Fibroblast of lung (primary cell): ENCODE data around the gene TICRR.

ENCODE experiments used
- CTCF ChIP-seq, 2 donors: IDR thresholded peaks in 1 of 2; conservative IDR thresholded peaks in 1 of 2; 1 replicate in 1 of 2; 2 replicates in 1 of 2; pipeline ENCODE4 v1.5.1; 2011 to 2012; ENCODE audit warnings: low read length in 2 of 2, control low read depth in 1 of 2, inconsistent platforms in 1 of 2, low read depth in 1 of 2, mild to moderate bottlenecking in 1 of 2
- EZH2 ChIP-seq: IDR thresholded peaks from 2 replicates; pipeline ENCODE4 v1.5.1; 2012; ENCODE audit warnings: low read length, control low read depth, mild to moderate bottlenecking; ENCODE audit errors: missing control alignments

DNA sequence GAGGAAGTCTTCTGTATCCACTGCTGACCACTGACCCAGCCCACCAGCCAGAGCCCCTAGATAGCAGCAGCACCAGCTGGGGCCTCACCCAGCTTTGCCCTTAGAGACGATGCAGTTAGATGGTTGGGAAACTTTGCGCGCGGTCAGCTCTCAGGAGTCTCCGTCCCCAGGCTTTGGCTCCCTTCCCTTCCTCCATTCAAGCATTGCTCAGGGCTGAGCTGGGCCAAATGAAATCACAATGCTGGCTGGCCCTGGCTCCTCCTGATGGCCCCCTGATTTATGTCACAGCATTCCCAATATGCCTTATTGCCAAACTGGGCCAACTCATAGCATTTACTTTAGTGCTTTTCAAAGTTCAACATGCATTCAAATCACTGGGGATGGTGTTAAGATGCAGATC, 44.3 kb upstream of the TICRR start:
- TF ChIP-seq CTCF (conservative IDR thresholded peaks at IDR 0.05 in 1 of 2, IDR thresholded peaks at IDR 0.05 in 1 of 2; ENCODE audit: low read depth in 1 of 2, low read length in 2 of 2) (no peak), EZH2 (no peak)
